NK-92 (cell line): ENCODE measurements around the gene IGSF10.

Experiments
- DNase-seq: peaks from one replicate; lab custom pipeline; 2025; ENCODE audit not compliant: unreplicated experiment; lab: John Stamatoyannopoulos, UW

The IGSF10 gene

GRCh38 chr3:151426341-151426657, 34.6 kb downstream of the IGSF10 start:
- no peak for DNase-seq

GRCh38 chr3:151425627-151426340, 35.1 kb downstream of the IGSF10 start:
- no peak for DNase-seq

- DNase-seq, result no peak
These were observed 37.8 kb downstream of the IGSF10 start for GRCh38 chr3:151423091-151423490.

- DNase-seq, result no peak
These were observed 38.9 kb downstream of the IGSF10 start for GRCh38 chr3:151421938-151422337.

- DNase-seq, result no peak
These were observed 41.1 kb downstream of the IGSF10 start for GRCh38 chr3:151419806-151420205.

- no peak for DNase-seq
These were observed 45.6 kb downstream of the IGSF10 start for GRCh38 chr3:151415289-151415688.

GRCh38 chr3:151412989-151413388, 47.9 kb downstream of the IGSF10 start:
- DNase-seq, result no peak
